Activated CD4-positive, alpha-beta T cell treated with anti-CD3 and anti-CD28 coated beads, Interleukin-2, amount 50 U/mL, for 16 hours (primary cell): ENCODE data around the gene CNNM1.
A peak's percentile ranks its signal among the peaks of the same experiment; 100 is the strongest.

Experiments
- DNase-seq: peaks from one replicate; pipeline ENCODE4 v3.0.0-alpha.2; 2020

CNNM1 gene

GRCh38 chr10:99422529-99423096 lies 93.5 kb downstream of the CNNM1 start:
- no peak for DNase-seq

GRCh38 chr10:99424656-99425055 lies 95.5 kb downstream of the CNNM1 start:
- DNase-seq: no peak

- no peak for DNase-seq
Measured at GRCh38 chr10:99425204-99425603, 96.0 kb downstream of the CNNM1 start.

GRCh38 chr10:99426689-99427088 lies 97.5 kb downstream of the CNNM1 start:
- no peak for DNase-seq

GRCh38 chr10:99427566-99428190 lies 98.5 kb downstream of the CNNM1 start:
- DNase-seq: no peak

- DNase-seq: no peak
Measured at GRCh38 chr10:99429517-99430095, 100.5 kb downstream of the CNNM1 start.

GRCh38 chr10:99430116-99430450 lies 100.9 kb downstream of the CNNM1 start:
- no peak for DNase-seq

GRCh38 chr10:99430451-99431189 lies 101.5 kb downstream of the CNNM1 start, which contains the start of gene GOT1:
Gene GOT1, minus strand, starts transcription at chr10:99430624. Its CDS starts 59 bp downstream, at chr10:99430565.
- peak; percentile 98 for DNase-seq

GRCh38 chr10:99431190-99431760 lies 102.1 kb downstream of the CNNM1 start:
- DNase-seq: peak; percentile 21

GRCh38 chr10:99432047-99432446 lies 102.9 kb downstream of the CNNM1 start:
- no peak for DNase-seq

GRCh38 chr10:99432881-99433280 lies 103.7 kb downstream of the CNNM1 start:
- DNase-seq: no peak

GRCh38 chr10:99433378-99434020 lies 104.3 kb downstream of the CNNM1 start:
- no peak for DNase-seq

- DNase-seq: peak; percentile 46
Measured at GRCh38 chr10:99435986-99436638, 107.0 kb downstream of the CNNM1 start.

GRCh38 chr10:99438890-99439289 lies 109.7 kb downstream of the CNNM1 start:
- DNase-seq: no peak

- no peak for DNase-seq
Measured at GRCh38 chr10:99442394-99442793, 113.2 kb downstream of the CNNM1 start.

- no peak for DNase-seq
Measured at GRCh38 chr10:99443500-99443899, 114.3 kb downstream of the CNNM1 start.
